ENCODE data around the gene ARMC6.

The ARMC6 gene

DNA sequence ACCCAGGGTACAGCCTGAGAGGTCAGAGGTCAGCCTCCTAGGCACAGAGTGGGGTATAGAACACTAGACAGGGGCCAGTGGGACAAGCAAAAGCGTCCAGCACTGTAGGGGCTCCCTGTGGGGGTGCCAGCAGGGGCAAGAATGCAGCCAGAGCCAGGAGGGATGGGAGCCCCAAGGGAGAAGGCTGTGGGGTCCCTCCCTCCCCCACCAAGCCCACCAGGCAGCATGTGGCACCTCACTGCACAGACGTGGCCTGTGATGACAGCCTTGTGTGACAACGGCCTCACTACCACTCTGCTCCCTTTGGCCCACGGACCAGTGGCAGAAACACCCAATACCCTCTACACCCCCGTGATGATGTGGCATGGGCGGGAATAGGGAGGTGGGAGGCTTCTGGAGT is 10.1 kb downstream of the ARMC6 start:
- TF ChIP-seq TEAD4 (IDR thresholded peaks at IDR 0.05) (no peak), EGR1 (IDR thresholded peaks at IDR 0.05) (no peak), CREB1 (IDR thresholded peaks at IDR 0.05; ENCODE audit: low read depth) (no peak), TAF1 (IDR thresholded peaks at IDR 0.05; ENCODE audit: low read depth) (no peak), FOXM1 (IDR thresholded peaks at IDR 0.05; ENCODE audit: borderline replicate concordance, low read depth) (no peak)
- TF ChIP-seq, protein P1, sequence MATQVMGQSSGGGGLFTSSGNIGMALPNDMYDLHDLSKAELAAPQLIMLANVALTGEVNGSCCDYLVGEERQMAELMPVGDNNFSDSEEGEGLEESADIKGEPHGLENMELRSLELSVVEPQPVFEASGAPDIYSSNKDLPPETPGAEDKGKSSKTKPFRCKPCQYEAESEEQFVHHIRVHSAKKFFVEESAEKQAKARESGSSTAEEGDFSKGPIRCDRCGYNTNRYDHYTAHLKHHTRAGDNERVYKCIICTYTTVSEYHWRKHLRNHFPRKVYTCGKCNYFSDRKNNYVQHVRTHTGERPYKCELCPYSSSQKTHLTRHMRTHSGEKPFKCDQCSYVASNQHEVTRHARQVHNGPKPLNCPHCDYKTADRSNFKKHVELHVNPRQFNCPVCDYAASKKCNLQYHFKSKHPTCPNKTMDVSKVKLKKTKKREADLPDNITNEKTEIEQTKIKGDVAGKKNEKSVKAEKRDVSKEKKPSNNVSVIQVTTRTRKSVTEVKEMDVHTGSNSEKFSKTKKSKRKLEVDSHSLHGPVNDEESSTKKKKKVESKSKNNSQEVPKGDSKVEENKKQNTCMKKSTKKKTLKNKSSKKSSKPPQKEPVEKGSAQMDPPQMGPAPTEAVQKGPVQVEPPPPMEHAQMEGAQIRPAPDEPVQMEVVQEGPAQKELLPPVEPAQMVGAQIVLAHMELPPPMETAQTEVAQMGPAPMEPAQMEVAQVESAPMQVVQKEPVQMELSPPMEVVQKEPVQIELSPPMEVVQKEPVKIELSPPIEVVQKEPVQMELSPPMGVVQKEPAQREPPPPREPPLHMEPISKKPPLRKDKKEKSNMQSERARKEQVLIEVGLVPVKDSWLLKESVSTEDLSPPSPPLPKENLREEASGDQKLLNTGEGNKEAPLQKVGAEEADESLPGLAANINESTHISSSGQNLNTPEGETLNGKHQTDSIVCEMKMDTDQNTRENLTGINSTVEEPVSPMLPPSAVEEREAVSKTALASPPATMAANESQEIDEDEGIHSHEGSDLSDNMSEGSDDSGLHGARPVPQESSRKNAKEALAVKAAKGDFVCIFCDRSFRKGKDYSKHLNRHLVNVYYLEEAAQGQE (IDR thresholded peaks at IDR 0.05; ENCODE audit: low read depth): no peak
- TF ChIP-seq, protein P2, sequence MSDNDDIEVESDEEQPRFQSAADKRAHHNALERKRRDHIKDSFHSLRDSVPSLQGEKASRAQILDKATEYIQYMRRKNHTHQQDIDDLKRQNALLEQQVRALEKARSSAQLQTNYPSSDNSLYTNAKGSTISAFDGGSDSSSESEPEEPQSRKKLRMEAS (IDR thresholded peaks at IDR 0.05): no peak

DNA sequence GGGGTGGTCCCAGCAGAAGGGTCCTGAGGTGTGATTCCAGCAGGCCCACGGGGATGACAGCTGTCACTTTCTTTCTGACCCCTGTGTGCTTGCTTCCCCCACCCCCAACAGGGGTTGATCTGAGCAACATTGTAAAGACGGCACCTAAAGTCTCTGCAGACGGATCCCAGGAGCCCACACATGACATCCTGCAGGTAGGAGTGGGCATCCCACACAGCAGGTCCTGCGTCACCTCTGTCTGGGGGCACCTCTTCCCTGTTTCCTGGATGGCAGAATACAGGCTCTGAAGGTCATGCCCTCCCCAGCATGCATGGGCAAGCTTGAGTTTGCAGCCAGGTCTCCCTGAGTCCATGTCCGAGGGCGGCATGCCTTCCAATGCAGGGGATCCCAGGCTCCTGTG is 10.5 kb downstream of the ARMC6 start:
- TF ChIP-seq TEAD4 (IDR thresholded peaks at IDR 0.05) (no peak), YY1 (IDR thresholded peaks at IDR 0.05; ENCODE audit: low read depth) (no peak), NFIC (IDR thresholded peaks at IDR 0.05) (no peak), TAF1 (IDR thresholded peaks at IDR 0.05; ENCODE audit: low read depth) (no peak), EGR1 (IDR thresholded peaks at IDR 0.05) (no peak), CEBPB (IDR thresholded peaks at IDR 0.05) (no peak), FOXM1 (IDR thresholded peaks at IDR 0.05; ENCODE audit: borderline replicate concordance, low read depth) (no peak), ZBTB7A (IDR thresholded peaks at IDR 0.05; ENCODE audit: low read depth) (no peak), RAD21 (IDR thresholded peaks at IDR 0.05; ENCODE audit: low read depth) (no peak), CREB1 (IDR thresholded peaks at IDR 0.05; ENCODE audit: low read depth) (no peak), EP300 (IDR thresholded peaks at IDR 0.05; ENCODE audit: borderline replicate concordance) (no peak), TCF12 (IDR thresholded peaks at IDR 0.05; ENCODE audit: low read depth) (no peak)
- TF ChIP-seq, protein P1 (IDR thresholded peaks at IDR 0.05; ENCODE audit: low read depth): no peak
- TF ChIP-seq, protein P3, sequence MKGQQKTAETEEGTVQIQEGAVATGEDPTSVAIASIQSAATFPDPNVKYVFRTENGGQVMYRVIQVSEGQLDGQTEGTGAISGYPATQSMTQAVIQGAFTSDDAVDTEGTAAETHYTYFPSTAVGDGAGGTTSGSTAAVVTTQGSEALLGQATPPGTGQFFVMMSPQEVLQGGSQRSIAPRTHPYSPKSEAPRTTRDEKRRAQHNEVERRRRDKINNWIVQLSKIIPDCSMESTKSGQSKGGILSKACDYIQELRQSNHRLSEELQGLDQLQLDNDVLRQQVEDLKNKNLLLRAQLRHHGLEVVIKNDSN (IDR thresholded peaks at IDR 0.05): no peak
- TF ChIP-seq, protein P2 (IDR thresholded peaks at IDR 0.05): no peak

DNA sequence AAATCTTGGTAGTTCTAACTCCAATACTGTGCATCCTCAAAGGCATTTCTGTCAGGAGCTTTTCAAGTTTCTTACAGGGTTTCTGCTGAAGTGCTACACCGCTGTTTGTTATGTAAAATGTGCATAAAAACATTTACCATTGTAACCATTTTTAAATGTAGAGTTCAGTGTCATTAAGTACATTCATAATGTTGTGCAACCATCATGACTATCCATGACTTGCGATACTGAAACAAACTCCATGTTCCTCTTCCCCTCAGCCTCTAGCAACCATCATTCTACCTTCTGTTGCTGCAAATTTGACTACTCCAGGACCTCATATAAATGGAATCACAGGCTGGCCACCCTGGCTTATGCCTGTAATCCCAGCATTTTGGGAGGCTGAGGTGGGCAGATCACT is 16.0 kb downstream of the ARMC6 start:
- TF ChIP-seq EGR1 (IDR thresholded peaks at IDR 0.05) (no peak), TCF12 (IDR thresholded peaks at IDR 0.05; ENCODE audit: low read depth) (no peak), FOXM1 (IDR thresholded peaks at IDR 0.05; ENCODE audit: borderline replicate concordance, low read depth) (no peak)
- TF ChIP-seq, protein P1 (IDR thresholded peaks at IDR 0.05; ENCODE audit: low read depth): no peak
- TF ChIP-seq, protein P2 (IDR thresholded peaks at IDR 0.05): no peak

DNA sequence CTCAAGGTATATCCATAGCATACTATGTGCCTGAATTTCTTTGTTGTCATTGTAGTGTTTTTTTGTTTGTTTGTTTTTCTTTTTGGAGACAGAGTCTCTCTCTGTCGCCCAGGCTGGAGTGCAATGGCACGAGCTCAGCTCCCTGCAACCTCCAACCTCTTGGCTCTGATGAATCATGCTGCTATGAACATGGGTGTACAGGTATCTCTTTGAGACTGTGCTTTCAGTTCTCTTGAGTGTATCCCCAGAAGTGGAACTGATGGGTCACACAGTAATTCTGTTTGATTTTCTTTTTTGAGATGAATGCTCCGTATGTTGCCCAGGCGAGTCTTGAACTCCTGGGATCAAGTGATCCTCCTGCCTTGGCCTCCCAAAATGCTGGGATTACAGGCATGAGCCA is 16.7 kb downstream of the ARMC6 start:
- TF ChIP-seq NFIC (IDR thresholded peaks at IDR 0.05): no peak
- no peak for TF ChIP-seq FOXM1 (IDR thresholded peaks at IDR 0.05; ENCODE audit: borderline replicate concordance, low read depth)
- TF ChIP-seq, protein P2 (IDR thresholded peaks at IDR 0.05): no peak

DNA sequence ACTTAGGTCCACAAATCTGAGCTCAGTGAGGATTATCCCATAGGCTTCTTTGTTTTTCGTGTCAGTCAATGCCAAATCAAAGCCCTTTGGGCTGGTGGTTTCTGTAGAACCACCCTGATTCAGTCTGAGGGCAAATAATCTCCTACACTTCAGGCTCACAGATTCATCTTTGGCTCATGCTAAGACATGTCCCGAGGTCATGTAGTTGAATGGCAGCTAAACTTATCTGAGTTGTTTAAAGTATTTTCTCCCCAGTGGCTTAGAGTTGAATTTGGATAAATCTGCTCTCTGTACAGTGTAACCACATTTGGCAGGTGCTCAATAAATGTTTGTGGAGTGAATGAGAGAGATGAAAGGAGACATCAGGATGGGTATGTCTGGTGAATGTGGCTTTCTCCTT is 17.3 kb downstream of the ARMC6 start:
- no peak for TF ChIP-seq CREB1 (IDR thresholded peaks at IDR 0.05; ENCODE audit: low read depth)
- TF ChIP-seq ZBTB7A (IDR thresholded peaks at IDR 0.05; ENCODE audit: low read depth): no peak
- no peak for TF ChIP-seq FOXM1 (IDR thresholded peaks at IDR 0.05; ENCODE audit: borderline replicate concordance, low read depth)
- no peak for TF ChIP-seq YY1 (IDR thresholded peaks at IDR 0.05; ENCODE audit: low read depth)
- no peak for TF ChIP-seq TEAD4 (IDR thresholded peaks at IDR 0.05)
- TF ChIP-seq RAD21 (IDR thresholded peaks at IDR 0.05; ENCODE audit: low read depth): no peak
- TF ChIP-seq, protein P3 (IDR thresholded peaks at IDR 0.05): no peak
- TF ChIP-seq CEBPB (IDR thresholded peaks at IDR 0.05): no peak
- TF ChIP-seq, protein P1 (IDR thresholded peaks at IDR 0.05; ENCODE audit: low read depth): no peak
- TF ChIP-seq, protein P2 (IDR thresholded peaks at IDR 0.05): no peak
- no peak for TF ChIP-seq EGR1 (IDR thresholded peaks at IDR 0.05)
- TF ChIP-seq TCF12 (IDR thresholded peaks at IDR 0.05; ENCODE audit: low read depth): no peak
- TF ChIP-seq NFIC (IDR thresholded peaks at IDR 0.05): no peak
- no peak for TF ChIP-seq TAF1 (IDR thresholded peaks at IDR 0.05; ENCODE audit: low read depth)
- TF ChIP-seq EP300 (IDR thresholded peaks at IDR 0.05; ENCODE audit: borderline replicate concordance): no peak
